ENCODE measurements around the gene RPS6KA3. TPM values are rescaled to one million over a fixed set of nuclear protein-coding genes. Genes with fewer than 3 reads are reported as not detected.

The RPS6KA3 gene
- polyA plus RNA-seq, 1 donor (not counting 4 experiments of a cell fraction or from before 2014, with no cell fraction given), result 32.1 TPM

DNA sequence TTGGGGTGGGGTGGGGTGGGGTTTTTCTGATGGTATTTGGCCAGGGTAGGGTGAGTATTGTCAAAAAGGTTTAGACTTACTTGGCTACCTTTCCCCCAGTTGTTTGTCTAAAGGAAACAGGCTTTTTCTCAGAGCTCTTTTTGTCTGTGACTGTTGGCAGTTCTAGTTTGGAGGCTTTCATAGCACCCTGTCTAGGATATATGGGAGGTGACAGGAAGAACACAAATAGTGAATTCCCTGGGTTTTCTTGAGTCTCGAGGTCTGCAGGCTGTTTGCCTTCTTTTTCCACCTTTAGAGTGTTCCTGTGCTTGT, 13.5 kb downstream of the RPS6KA3 start:
- no peak overlapping the region for H3K9ac ChIP-seq (ENCODE audit: control insufficient read depth, extremely low read depth, insufficient read depth, low read length)
- peaks cover 6% of the 10 kb centered on the region for H3K4me1 ChIP-seq (ENCODE audit: control insufficient read depth, extremely low read depth, insufficient read depth, low read length)
- H4K20me1 ChIP-seq (ENCODE audit: control insufficient read depth, extremely low read depth, insufficient read depth, low read length), result peaks cover 9% of the 10 kb centered on the region
- DNase-seq (ENCODE audit: low read depth, low spot score) (no peak), FAIRE-seq (no peak)
- H3K36me3 ChIP-seq (ENCODE audit: control insufficient read depth in 2 of 2, extremely low read depth in 1 of 2, insufficient read depth in 2 of 2, low read length in 2 of 2), result no peaks in the 10 kb centered on the region
- H3K9me3 ChIP-seq (ENCODE audit: control insufficient read depth, low read depth, low read length), result no peaks in the 10 kb centered on the region
- H3K4me3 ChIP-seq (ENCODE audit: control insufficient read depth in 2 of 3, extremely low read depth in 1 of 3, insufficient read depth in 2 of 3, low read depth in 1 of 3, low read length in 3 of 3), result no peak overlapping the region
- H3K79me2 ChIP-seq (ENCODE audit: control insufficient read depth, insufficient read depth, low read length), result peaks cover 11% of the 10 kb centered on the region
- TF ChIP-seq EZH2 (IDR thresholded peaks at IDR 0.05; ENCODE audit: low read length), result no peak
- TF ChIP-seq, protein P1, sequence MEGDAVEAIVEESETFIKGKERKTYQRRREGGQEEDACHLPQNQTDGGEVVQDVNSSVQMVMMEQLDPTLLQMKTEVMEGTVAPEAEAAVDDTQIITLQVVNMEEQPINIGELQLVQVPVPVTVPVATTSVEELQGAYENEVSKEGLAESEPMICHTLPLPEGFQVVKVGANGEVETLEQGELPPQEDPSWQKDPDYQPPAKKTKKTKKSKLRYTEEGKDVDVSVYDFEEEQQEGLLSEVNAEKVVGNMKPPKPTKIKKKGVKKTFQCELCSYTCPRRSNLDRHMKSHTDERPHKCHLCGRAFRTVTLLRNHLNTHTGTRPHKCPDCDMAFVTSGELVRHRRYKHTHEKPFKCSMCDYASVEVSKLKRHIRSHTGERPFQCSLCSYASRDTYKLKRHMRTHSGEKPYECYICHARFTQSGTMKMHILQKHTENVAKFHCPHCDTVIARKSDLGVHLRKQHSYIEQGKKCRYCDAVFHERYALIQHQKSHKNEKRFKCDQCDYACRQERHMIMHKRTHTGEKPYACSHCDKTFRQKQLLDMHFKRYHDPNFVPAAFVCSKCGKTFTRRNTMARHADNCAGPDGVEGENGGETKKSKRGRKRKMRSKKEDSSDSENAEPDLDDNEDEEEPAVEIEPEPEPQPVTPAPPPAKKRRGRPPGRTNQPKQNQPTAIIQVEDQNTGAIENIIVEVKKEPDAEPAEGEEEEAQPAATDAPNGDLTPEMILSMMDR (optimal IDR thresholded peaks at IDR 0.05 in 1 of 3, IDR thresholded peaks at IDR 0.05 in 1 of 3, conservative IDR thresholded peaks at IDR 0.05 in 1 of 3; ENCODE audit: extremely low read depth in 1 of 3, insufficient read depth in 2 of 3, low read length in 3 of 3), result no peak
- no peak overlapping the region for H3K27ac ChIP-seq (ENCODE audit: control insufficient read depth, insufficient read depth, low read length)
- no peaks in the 10 kb centered on the region for H3K9me1 ChIP-seq (ENCODE audit: control insufficient read depth, extremely low read depth, insufficient read depth, low read length)
- H3K4me2 ChIP-seq (ENCODE audit: control insufficient read depth, extremely low read depth, insufficient read depth, low read depth, low read length), result no peak overlapping the region
- dilution Hi-C loops (cut with MboI; ENCODE audit: extremely low pct_ligation_motif_present, low sequenced_read_pairs), result no loop called here
- no peak overlapping the region for H2AFZ ChIP-seq (ENCODE audit: control insufficient read depth, low read length)
- H3K27me3 ChIP-seq (ENCODE audit: control insufficient read depth, extremely low read depth, insufficient read depth, low read length), result no peaks in the 10 kb centered on the region

DNA sequence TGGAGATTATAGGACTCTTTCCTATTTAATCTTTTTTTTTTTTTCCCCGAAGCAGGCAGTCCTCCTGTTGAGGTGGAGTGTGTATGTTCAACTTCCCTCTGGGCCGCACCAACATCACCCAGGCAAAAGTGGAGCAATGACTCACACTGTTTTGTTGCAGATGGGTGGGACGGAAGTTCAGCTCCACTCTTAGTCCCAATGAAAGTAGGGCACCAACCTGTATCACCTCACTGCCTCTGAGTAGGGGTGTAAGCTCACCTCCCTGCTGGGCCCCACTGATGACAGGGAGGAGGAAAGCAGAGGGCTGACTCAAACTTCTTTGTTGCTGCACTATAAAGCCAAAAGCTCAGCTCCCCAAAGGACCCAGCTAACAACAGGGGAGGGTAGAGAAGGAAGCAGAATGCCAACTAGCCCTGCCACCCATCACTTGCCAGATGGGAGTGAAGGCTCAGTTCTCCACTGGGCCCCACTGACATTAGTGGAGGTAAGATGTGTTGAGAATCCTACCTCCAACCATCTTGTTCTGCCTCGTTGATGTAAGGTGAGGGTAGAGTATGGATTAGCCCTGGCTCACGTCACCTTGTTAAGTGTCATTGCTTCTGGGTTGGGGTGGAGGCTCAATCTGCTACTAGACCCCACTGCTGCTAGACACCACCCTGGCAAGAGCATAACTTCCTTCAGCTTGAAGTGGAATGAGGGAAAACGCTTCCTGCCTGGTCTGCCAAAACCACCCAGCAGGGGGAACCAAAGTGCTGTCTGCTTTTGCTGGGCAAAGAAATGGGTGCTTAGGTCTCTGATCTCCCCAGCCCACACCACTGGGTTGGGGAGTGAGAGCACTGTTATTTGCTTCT, 14.1 kb downstream of the RPS6KA3 start:
- FAIRE-seq, result peak; percentile 56
- Histone ChIP-seq H2AFZ (ENCODE audit: control insufficient read depth, low read length) (no peak overlapping the region), H3K27me3 (ENCODE audit: control insufficient read depth, extremely low read depth, insufficient read depth, low read length) (no peaks in the 10 kb centered on the region), H3K36me3 (ENCODE audit: control insufficient read depth in 2 of 2, extremely low read depth in 1 of 2, insufficient read depth in 2 of 2, low read length in 2 of 2) (no peaks in the 10 kb centered on the region), H3K9me1 (ENCODE audit: control insufficient read depth, extremely low read depth, insufficient read depth, low read length) (no peaks in the 10 kb centered on the region), H4K20me1 (ENCODE audit: control insufficient read depth, extremely low read depth, insufficient read depth, low read length) (peaks cover 9% of the 10 kb centered on the region), H3K9ac (ENCODE audit: control insufficient read depth, extremely low read depth, insufficient read depth, low read length) (no peak overlapping the region), H3K27ac (ENCODE audit: control insufficient read depth, insufficient read depth, low read length) (peak overlapping the region; percentile 36), H3K4me2 (ENCODE audit: control insufficient read depth, extremely low read depth, insufficient read depth, low read depth, low read length) (no peak overlapping the region), H3K4me1 (ENCODE audit: control insufficient read depth, extremely low read depth, insufficient read depth, low read length) (peaks cover 6% of the 10 kb centered on the region), H3K9me3 (ENCODE audit: control insufficient read depth, low read depth, low read length) (no peaks in the 10 kb centered on the region), H3K79me2 (ENCODE audit: control insufficient read depth, insufficient read depth, low read length) (peaks cover 10% of the 10 kb centered on the region), H3K4me3 (ENCODE audit: control insufficient read depth in 2 of 3, extremely low read depth in 1 of 3, insufficient read depth in 2 of 3, low read depth in 1 of 3, low read length in 3 of 3) (no peak overlapping the region)
- dilution Hi-C loops (cut with MboI; ENCODE audit: extremely low pct_ligation_motif_present, low sequenced_read_pairs), result no loop called here
- TF ChIP-seq EZH2 (IDR thresholded peaks at IDR 0.05; ENCODE audit: low read length), result no peak
- TF ChIP-seq, protein P1 (optimal IDR thresholded peaks at IDR 0.05 in 1 of 3, IDR thresholded peaks at IDR 0.05 in 1 of 3, conservative IDR thresholded peaks at IDR 0.05 in 1 of 3; ENCODE audit: extremely low read depth in 1 of 3, insufficient read depth in 2 of 3, low read length in 3 of 3), result peak; percentile 79 to 89 (median 84)
- no peak for DNase-seq (ENCODE audit: low read depth, low spot score)

Data from keratinocyte (primary cell).